ENCODE results near the gene CRISP2.

CRISP2 gene

GRCh38 chr6:49653942-49654341, 59.4 kb downstream of the CRISP2 start:
- no peak for DNase-seq (ENCODE audit: low read depth)

GRCh38 chr6:49653438-49653837, 59.9 kb downstream of the CRISP2 start:
- no peak for DNase-seq (ENCODE audit: low read depth)

GRCh38 chr6:49651239-49651638, 62.1 kb downstream of the CRISP2 start:
- DNase-seq (ENCODE audit: low read depth): no peak

- no peak for DNase-seq (ENCODE audit: low read depth)
These were observed 63.4 kb downstream of the CRISP2 start for GRCh38 chr6:49649988-49650387.

GRCh38 chr6:49648036-49648435, 65.3 kb downstream of the CRISP2 start:
- no peak for DNase-seq (ENCODE audit: low read depth)

GRCh38 chr6:49647476-49647875, 65.9 kb downstream of the CRISP2 start:
- no peak for DNase-seq (ENCODE audit: low read depth)

- DNase-seq (ENCODE audit: low read depth): no peak
These were observed 66.4 kb downstream of the CRISP2 start for GRCh38 chr6:49646942-49647341.

- DNase-seq (ENCODE audit: low read depth): no peak
These were observed 67.1 kb downstream of the CRISP2 start for GRCh38 chr6:49646130-49646824.

GRCh38 chr6:49645139-49645538, 68.2 kb downstream of the CRISP2 start:
- no peak for DNase-seq (ENCODE audit: low read depth)

Data from activated T-cell treated with anti-CD3 and anti-CD28 coated beads for 48 hours (primary cell).